Gastrocnemius medialis (tissue), 4 donors: ENCODE measurements around the gene NT5C1A. TPM values are rescaled to one million over a fixed set of nuclear protein-coding genes. Genes with fewer than 3 reads are reported as not detected.

Experiments used
- ATAC-seq, 2 donors: fragments of 150-250 bp; one replicate each; pipeline ENCODE4 v1.9.1; 2016
- DNase-seq, 2 donors: peaks; one replicate each; pipeline ENCODE4 v3.0.0-alpha.2; 2019
- H3K27ac ChIP-seq, 4 donors: fragments of 200-600 bp; sonication (generic); 1 replicate in 1 of 4; 2 replicates in 3 of 4; pipeline ENCODE4 v1.5.1; 2016 to 2018; ENCODE audit warnings: mild to moderate bottlenecking in 2 of 4, moderate library complexity in 1 of 4
- H3K27me3 ChIP-seq, 3 donors: fragments of 200-600 bp; sonication (generic) in 2 of 3; 1 replicate in 1 of 3; 2 replicates in 2 of 3; pipeline versions ENCODE4 v1.5.1 to v1.6.0; 2016 to 2019; ENCODE audit warnings: mild to moderate bottlenecking in 1 of 3, moderate library complexity in 1 of 3
- H3K36me3 ChIP-seq, 2 donors: fragments of 200-600 bp; sonication (generic) in 1 of 2; one replicate each; pipeline ENCODE4 v1.5.1; 2017 to 2018
- H3K4me1 ChIP-seq, 2 donors: fragments of 200-600 bp; sonication (generic) in 1 of 2; one replicate each; pipeline ENCODE4 v1.5.1; 2016 to 2017; ENCODE audit warnings: mild to moderate bottlenecking in 2 of 2
- H3K4me3 ChIP-seq, 4 donors: fragments of 200-600 bp; sonication (generic) in 3 of 4; 1 replicate in 1 of 4; 2 replicates in 3 of 4; pipeline ENCODE4 v1.5.1; 2016 to 2019; ENCODE audit warnings: mild to moderate bottlenecking in 2 of 4
- H3K9me3 ChIP-seq, 3 donors: fragments of 200-600 bp; sonication (generic) in 2 of 3; 1 replicate in 1 of 3; 2 replicates in 2 of 3; pipeline ENCODE4 v1.5.1; 2016 to 2019
- POLR2A ChIP-seq, 2 donors: fragments of 450-650 bp; IDR thresholded peaks; one replicate each; pipeline ENCODE4 v1.6.1; 2017; ENCODE audit warnings: antibody characterized with exemption in 2 of 2, mild to moderate bottlenecking in 2 of 2, moderate library complexity in 2 of 2
- in situ Hi-C, 4 donors: fragments of 200-750 bp; cut with MboI; loops; one replicate each; pipeline versions ENCODE4 v1.15.0 to v1.8.0; 2017; ENCODE audit warnings: low sequenced_read_pairs in 4 of 4
- intact Hi-C: fragments of 100-400 bp; cut with DNase I; formaldehyde crosslinking; loops from one replicate; pipeline ENCODE4 v1.15.1; 2023; ENCODE audit warnings: low total_unique reads
- total RNA-seq, 4 donors: library from RNA; depleted of rRNA; stranded (reverse); fragments of >200 nt; gene quantifications; one replicate each; pipeline versions ENCODE4 v1.1.0 to v1.2.3, GENCODE V29; 2016
- TF ChIP-seq, protein P1 (sequence below), 5 experiments: fragments of 450-650 bp in 3 of 5; fragments of 200-600 bp in 2 of 5; sonication (generic) in 2 of 5; IDR thresholded peaks in 4 of 5; conservative IDR thresholded peaks in 1 of 5; 1 replicate in 4 of 5; 2 replicates in 1 of 5; pipeline ENCODE4 v1.5.1; 2016 to 2019; ENCODE audit warnings: antibody characterized with exemption in 5 of 5, mild to moderate bottlenecking in 3 of 5, moderate library complexity in 3 of 5

NT5C1A gene
- total RNA-seq, 4 donors from 2014 or later: 10.8 to 85.5 (median 59.9) TPM

DNA sequence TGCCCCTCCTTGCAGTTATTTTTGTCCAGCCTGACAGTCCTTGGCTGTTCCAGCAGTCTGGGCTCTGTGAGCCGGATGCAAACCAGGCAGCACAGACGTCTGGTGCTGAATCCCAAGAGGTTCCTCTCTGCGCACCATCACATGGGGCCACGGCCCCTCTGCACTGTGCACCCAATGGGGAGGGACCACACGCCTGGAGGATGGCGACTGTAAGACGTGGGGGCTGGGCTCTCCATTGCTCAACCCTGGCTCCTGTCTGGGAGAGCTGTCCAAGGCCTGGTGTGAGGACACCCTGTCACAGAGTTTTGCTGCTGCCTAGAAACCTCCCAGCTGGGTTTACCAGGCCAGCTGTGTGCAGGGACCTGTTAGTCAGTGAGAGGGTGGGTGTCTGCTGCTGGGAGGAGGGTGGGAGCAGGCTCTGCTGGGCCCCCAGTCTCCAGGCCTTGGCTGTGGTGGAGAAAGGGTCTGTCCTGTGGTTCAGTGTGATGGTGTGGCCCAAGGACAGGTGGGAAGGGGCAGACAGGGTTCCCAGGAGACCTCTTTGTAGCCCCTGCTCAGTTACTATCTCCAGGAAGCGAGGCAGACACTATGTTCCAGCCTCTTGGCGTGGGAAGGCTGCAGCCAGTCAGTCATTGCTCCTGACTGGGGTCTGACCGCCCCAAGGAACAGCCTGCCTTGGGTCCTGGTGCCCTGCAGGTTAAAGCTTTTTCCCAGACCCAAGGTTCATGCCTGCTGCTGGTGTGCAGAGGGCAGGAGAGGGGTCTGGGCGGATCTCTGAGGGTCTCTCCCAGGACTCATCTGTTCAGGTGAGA lies 46.2 kb downstream of the NT5C1A start:
- no peaks in the 10 kb centered on the region for H3K27me3 ChIP-seq
- intact Hi-C loops (no loop called here), in situ Hi-C loops (no loop called here)
- peak overlapping the region; percentile 37 to 72 (median 58) for H3K27ac ChIP-seq
- DNase-seq (peak; percentile 65 to 79), ATAC-seq (peak; percentile 84)
- peaks cover 19 to 46% of the 10 kb centered on the region in 2 donors for H3K4me1 ChIP-seq
- TF ChIP-seq, protein P1, sequence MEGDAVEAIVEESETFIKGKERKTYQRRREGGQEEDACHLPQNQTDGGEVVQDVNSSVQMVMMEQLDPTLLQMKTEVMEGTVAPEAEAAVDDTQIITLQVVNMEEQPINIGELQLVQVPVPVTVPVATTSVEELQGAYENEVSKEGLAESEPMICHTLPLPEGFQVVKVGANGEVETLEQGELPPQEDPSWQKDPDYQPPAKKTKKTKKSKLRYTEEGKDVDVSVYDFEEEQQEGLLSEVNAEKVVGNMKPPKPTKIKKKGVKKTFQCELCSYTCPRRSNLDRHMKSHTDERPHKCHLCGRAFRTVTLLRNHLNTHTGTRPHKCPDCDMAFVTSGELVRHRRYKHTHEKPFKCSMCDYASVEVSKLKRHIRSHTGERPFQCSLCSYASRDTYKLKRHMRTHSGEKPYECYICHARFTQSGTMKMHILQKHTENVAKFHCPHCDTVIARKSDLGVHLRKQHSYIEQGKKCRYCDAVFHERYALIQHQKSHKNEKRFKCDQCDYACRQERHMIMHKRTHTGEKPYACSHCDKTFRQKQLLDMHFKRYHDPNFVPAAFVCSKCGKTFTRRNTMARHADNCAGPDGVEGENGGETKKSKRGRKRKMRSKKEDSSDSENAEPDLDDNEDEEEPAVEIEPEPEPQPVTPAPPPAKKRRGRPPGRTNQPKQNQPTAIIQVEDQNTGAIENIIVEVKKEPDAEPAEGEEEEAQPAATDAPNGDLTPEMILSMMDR (IDR thresholded peaks at IDR 0.05 in 4 of 5, conservative IDR thresholded peaks at IDR 0.05 in 1 of 5): no peak
- TF ChIP-seq POLR2A (IDR thresholded peaks at IDR 0.05): no peak
- no peaks in the 10 kb centered on the region for H3K36me3 ChIP-seq
- H3K4me3 ChIP-seq: no peak overlapping the region
- H3K9me3 ChIP-seq: no peaks in the 10 kb centered on the region

DNA sequence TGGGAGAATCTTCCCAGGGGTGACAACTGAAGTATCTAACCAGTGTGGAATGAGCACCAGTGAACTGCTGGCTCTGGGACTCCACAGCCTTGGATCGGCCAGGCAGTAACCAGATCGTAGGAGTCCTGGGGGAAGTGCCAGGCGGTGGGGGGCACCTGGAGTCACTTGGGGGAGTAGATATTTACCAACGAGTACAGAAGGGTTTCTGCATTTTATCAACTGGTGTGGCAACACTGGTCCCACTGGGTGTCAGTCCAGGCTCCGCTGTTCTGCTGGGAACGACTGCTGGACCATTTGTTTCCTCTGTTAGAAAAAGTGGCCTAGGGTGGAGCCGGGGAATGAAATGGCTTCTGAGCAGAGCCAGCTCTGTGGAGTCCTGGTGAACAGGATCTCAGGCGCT lies 46.9 kb downstream of the NT5C1A start:
- TF ChIP-seq POLR2A (IDR thresholded peaks at IDR 0.05): no peak
- TF ChIP-seq, protein P1 (IDR thresholded peaks at IDR 0.05 in 4 of 5, conservative IDR thresholded peaks at IDR 0.05 in 1 of 5): no peak
- Histone ChIP-seq H3K36me3 (no peaks in the 10 kb centered on the region), H3K9me3 (no peaks in the 10 kb centered on the region), H3K4me1 (peaks cover 19 to 46% of the 10 kb centered on the region in 2 donors), H3K27me3 (no peaks in the 10 kb centered on the region), H3K27ac (peak overlapping the region in 3 of 4 donors; percentile 18 to 66 (median 20)), H3K4me3 (no peak overlapping the region)
- in situ Hi-C loops: no loop called here
- intact Hi-C loops: no loop called here
- DNase-seq: no peak
- peak in 1 of 2 donors; percentile 6 for ATAC-seq

DNA sequence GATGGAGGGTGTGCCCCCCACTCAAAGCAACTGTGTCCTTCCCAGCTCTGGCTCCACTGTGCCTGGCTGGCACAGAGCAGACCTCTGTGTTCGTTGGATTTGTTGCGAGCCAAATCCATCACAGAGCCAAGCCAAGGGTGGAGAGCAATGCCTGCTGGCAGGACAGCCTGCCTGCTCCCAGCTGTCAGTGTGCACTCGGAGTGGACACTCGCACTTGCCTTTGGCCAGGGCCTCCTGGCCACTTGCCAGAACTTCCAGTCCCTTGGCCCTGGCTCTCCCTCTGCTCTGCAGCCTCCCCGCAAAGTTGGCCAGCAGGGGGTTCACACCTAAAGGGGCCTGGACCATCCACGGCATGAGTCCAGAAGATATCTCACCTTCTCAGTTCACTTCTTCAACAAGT lies 48.9 kb downstream of the NT5C1A start:
- Histone ChIP-seq H3K9me3 (no peaks in the 10 kb centered on the region), H3K4me3 (no peak overlapping the region), H3K27ac (no peak overlapping the region), H3K36me3 (no peaks in the 10 kb centered on the region), H3K4me1 (peaks cover 19 to 46% of the 10 kb centered on the region in 2 donors), H3K27me3 (no peaks in the 10 kb centered on the region)
- intact Hi-C loops (no loop called here), in situ Hi-C loops (no loop called here)
- DNase-seq (peak in 1 of 2 donors; percentile 65), ATAC-seq (peak; percentile 47 to 63)
- no peak for TF ChIP-seq POLR2A (IDR thresholded peaks at IDR 0.05)
- TF ChIP-seq, protein P1 (IDR thresholded peaks at IDR 0.05 in 4 of 5, conservative IDR thresholded peaks at IDR 0.05 in 1 of 5): no peak

DNA sequence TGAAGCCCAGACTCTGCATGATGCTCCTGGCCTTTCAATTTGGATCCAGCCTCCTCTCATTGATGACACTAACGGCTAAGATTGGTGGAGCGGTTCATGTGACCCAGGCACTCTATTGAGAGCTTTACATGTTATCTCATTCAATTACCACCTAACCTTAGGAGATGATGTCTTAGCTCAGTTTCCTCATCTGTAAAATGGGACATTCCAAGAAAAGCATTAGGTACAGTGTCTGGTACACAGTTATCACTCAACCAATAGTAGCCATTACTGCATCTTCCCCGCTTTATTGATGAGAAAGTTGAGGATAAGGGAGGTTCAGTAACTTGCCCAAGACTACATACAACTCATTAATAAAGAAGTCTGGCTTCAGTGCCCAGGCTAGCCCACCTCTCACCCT lies 49.5 kb downstream of the NT5C1A start:
- H3K9me3 ChIP-seq: no peaks in the 10 kb centered on the region
- H3K27me3 ChIP-seq: no peaks in the 10 kb centered on the region
- no peaks in the 10 kb centered on the region for H3K36me3 ChIP-seq
- H3K4me1 ChIP-seq: peaks cover 19 to 46% of the 10 kb centered on the region in 2 donors
- intact Hi-C loops (no loop called here), in situ Hi-C loops (no loop called here)
- H3K4me3 ChIP-seq: no peak overlapping the region
- no peak for DNase-seq
- H3K27ac ChIP-seq: no peak overlapping the region
- no peak for TF ChIP-seq POLR2A (IDR thresholded peaks at IDR 0.05)
- TF ChIP-seq, protein P1 (IDR thresholded peaks at IDR 0.05 in 4 of 5, conservative IDR thresholded peaks at IDR 0.05 in 1 of 5): no peak
- no peak for ATAC-seq
